ENCODE measurements around the gene NAV2.

The NAV2 gene

DNA sequence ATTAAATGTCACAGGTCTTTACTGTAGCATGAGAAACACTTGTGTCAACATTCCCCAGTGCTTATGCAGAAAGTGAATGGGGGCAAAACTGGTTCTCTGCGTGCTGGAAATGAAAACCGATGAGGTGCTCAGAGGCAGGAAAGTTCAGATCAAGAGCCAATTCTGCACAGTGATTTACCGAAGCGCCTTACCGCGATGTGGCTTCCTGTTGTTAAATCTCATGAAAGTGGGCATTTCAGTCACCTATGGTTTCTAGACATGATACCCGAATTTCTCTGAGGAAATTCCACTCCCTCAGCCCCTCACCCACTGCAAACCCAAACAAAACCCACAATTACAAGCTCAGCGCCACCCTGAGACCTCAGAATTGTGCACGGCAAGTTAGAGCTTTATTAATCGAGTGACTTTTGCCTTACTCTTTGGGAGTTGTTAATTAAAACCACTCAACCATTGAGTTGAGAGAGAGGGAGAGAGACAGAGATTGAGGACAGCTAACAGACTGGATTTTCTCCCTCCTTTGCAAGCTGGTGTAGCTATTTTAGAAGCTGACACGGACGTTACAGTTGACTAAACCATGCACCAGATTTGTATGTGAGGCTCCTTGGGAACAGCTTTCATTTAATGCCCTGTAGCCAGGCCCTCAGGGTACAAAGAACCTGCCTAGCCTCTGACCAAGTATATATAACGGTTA is 251.2 kb downstream of the NAV2 start:
- DNase-seq (ENCODE audit: extremely low read depth in 1 of 2, low read depth in 1 of 2) = peak; percentile 14

DNA sequence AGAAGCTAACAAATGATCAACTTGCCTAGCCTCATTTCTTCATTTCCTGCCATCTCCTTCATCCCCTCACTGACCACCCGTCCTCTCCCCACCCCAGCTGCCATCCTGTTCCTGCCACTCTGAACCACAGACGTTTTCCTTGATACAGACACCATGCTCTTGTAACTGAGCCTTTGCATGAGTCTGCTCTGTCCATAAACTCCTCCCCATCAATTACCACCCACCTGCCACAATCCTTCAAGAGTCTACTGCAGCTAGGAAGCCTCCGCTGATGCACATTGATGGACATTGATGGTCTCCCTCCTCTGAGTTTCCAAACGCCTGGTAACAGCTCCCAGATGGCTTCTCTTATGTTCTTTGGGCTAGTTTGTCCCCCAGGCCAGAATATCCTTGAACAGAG is 253.8 kb downstream of the NAV2 start:
- DNase-seq (ENCODE audit: extremely low read depth in 1 of 2, low read depth in 1 of 2) = no peak

DNA sequence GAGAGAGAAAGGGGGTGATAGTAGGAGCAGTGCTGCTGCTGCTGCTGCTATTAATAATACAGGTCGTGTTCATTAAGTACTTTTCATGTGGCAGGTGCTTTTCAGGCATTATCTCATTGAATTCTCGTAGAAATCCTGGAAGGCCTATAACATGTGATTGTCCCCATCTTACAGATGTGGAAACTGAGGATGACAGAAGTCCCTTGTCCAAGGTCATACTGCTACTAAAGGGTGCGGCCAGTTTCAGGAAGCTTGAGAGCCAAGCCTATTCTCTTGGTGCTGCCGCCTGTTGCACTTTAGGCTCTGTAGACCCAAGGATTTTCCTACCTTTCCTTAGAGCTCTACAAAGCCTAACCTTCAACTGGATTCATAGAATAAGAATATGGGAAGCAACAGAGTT is 254.3 kb downstream of the NAV2 start:
- DNase-seq (ENCODE audit: extremely low read depth in 1 of 2, low read depth in 1 of 2) = no peak

- no peak for DNase-seq (ENCODE audit: extremely low read depth in 1 of 2, low read depth in 1 of 2)
Measured at GRCh38 chr11:19967787-19968186, 255.2 kb downstream of the NAV2 start.

DNA sequence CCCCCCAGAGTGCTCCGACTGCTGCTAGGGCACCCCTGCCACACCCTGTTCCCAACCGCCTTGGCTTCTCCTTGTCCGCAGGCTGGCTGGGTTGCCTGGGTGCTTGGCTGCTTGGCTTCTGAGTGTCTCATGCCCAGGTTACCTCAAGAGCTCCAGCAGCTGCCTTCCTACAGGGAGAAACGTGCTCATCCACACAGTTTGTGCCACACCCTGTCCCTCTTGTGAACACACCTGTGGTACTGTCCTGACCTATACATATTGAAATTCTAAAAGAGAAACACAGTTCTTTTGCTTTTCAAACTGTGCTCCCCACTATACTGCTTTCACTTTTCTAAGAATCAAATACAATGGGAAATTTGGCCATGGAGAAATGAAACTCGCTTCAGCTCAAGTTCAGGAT is 256.2 kb downstream of the NAV2 start:
- DNase-seq (ENCODE audit: extremely low read depth in 1 of 2, low read depth in 1 of 2) = no peak

DNA sequence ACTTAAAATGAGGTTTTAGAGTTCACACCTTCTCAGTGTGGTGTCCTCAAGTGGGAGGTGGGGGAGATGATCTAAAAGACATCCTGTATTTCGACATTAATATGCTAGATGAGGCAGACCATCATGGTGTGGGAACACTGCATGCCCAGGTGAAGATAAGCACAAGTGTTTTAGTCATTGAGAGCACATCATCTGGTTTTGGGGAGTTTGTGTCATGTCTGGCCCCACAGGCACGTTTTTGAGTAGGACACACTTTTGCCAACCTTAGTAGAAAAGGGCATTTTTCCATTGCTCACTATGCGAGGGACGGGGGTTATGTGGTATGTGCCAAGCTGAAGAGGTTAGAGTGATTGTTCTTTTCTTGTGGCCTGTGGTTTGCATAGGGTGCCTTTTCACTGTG is 258.3 kb downstream of the NAV2 start:
- DNase-seq (ENCODE audit: extremely low read depth in 1 of 2, low read depth in 1 of 2) = peak; percentile 21 to 34

- DNase-seq (ENCODE audit: extremely low read depth in 1 of 2, low read depth in 1 of 2) = no peak
Measured at GRCh38 chr11:19972091-19972490, 259.5 kb downstream of the NAV2 start.

DNA sequence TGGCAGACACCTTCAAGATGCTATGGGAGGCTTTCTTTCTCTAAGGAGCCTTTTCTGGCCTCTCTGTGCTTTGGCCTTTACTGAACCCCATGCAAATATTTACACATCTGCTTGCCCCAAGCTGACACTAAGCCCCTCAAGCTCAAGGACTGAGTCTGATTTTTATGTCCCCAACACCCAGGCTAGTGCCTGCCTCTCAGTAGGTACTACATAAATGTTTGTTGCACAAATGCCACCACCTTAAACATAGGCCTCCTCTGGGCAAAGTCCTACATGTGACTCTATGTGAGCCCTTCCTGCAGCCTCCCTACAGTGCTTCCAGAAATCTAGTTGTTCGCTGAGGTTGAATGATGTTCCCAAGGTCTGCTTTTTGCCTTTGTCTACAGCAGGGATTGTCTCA is 260.0 kb downstream of the NAV2 start:
- DNase-seq (ENCODE audit: extremely low read depth in 1 of 2, low read depth in 1 of 2) = no peak

DNA sequence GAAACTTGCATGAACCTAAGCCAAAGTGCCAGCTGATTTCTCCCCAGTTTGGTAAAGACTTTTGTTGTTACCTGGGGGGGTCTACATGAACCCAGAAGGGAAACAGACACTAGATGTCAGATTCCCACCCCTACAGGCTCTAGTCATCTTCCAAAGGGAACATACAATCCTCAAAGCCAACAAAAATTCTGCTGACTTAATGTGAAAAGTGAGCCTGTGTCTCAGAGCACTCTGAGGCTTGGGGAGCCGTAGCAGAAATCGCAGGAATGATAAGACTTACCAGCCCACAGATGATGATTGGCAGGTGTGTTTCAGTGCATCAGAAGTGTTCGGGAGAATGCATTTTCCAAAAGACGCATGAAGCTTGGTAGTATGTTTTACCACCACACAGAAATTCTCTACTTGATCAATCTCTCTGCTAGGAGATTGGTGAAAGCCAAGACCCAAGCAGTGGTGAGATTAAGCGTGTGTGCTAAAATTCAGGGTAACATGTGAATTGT is 260.5 kb downstream of the NAV2 start:
- DNase-seq (ENCODE audit: extremely low read depth in 1 of 2, low read depth in 1 of 2) = no peak

DNA sequence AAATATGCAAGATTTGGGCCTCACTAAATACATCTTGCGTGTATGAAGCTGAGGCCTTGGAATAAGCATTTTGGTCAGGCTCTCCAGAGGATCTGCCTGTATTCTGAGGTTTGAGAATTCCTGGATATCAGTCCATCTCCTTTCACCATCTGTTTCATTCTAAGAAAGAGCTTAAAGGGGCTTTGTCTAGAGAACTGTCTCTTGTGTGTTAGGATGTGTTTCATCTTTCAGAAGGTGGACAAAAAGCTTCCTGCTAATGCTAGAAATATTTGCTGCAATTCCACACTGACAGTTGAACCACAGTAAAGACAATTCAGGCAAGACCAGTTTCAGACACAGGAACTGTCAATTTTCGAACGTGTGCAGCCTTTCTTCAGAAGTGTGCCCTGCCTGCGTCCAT is 262.2 kb downstream of the NAV2 start:
- no peak for DNase-seq (ENCODE audit: extremely low read depth in 1 of 2, low read depth in 1 of 2)

DNA sequence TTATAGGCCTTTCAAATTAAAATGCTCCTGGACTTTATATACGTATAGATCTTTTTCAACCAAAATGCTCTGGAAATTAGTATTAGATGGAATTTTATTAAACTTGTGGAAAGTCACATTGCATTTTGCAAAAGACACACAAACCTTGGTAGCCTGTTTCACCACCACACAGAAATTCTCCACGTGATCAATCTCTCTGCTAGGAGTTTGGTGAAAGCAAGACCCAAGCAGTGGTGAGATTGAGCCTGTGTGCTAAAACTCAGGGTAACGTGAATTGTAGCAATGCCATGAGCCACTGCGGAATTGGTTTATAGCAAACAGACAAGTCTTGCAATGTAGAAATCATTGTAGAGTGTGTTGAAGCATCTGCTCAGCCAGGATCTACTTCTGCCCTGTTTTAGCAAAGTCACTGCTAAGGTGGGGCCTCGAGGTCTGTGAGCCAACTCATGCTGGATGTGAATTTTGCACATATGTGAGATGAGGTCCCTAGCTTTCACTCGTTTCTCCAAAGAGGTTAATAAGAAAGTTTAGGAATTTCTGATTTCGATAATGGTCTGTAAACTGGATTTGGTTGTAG is 262.9 kb downstream of the NAV2 start:
- DNase-seq (ENCODE audit: extremely low read depth in 1 of 2, low read depth in 1 of 2) = no peak

GRCh38 chr11:19976281-19976941 is 263.8 kb downstream of the NAV2 start:
- no peak for DNase-seq (ENCODE audit: extremely low read depth in 1 of 2, low read depth in 1 of 2)

GRCh38 chr11:19977941-19978340 is 265.3 kb downstream of the NAV2 start:
- no peak for DNase-seq (ENCODE audit: extremely low read depth in 1 of 2, low read depth in 1 of 2)

- peak in 1 of 2 donors; percentile 5 for DNase-seq (ENCODE audit: extremely low read depth in 1 of 2, low read depth in 1 of 2)
Measured at GRCh38 chr11:19978668-19979518, 266.3 kb downstream of the NAV2 start.

DNA sequence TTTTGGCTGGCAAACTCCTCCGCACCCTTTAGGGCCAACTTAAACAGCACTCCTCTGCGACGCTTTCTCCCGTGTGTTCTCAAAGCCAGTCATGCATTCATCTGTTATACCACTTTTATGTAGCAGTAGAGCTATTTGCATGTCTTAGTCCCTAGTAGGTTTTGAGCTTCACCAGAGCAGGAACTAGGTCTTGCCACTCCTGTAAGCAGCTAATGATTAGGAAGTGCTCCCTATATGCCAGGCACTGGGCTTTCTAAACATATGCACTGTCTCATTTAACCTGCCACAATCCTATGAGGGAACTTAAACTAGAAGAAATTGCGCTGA is 266.8 kb downstream of the NAV2 start:
- DNase-seq (ENCODE audit: extremely low read depth in 1 of 2, low read depth in 1 of 2) = no peak

GRCh38 chr11:19980388-19980787 is 267.8 kb downstream of the NAV2 start:
- no peak for DNase-seq (ENCODE audit: extremely low read depth in 1 of 2, low read depth in 1 of 2)

- no peak for DNase-seq (ENCODE audit: extremely low read depth in 1 of 2, low read depth in 1 of 2)
Measured at GRCh38 chr11:19980957-19981669, 268.5 kb downstream of the NAV2 start.

DNA sequence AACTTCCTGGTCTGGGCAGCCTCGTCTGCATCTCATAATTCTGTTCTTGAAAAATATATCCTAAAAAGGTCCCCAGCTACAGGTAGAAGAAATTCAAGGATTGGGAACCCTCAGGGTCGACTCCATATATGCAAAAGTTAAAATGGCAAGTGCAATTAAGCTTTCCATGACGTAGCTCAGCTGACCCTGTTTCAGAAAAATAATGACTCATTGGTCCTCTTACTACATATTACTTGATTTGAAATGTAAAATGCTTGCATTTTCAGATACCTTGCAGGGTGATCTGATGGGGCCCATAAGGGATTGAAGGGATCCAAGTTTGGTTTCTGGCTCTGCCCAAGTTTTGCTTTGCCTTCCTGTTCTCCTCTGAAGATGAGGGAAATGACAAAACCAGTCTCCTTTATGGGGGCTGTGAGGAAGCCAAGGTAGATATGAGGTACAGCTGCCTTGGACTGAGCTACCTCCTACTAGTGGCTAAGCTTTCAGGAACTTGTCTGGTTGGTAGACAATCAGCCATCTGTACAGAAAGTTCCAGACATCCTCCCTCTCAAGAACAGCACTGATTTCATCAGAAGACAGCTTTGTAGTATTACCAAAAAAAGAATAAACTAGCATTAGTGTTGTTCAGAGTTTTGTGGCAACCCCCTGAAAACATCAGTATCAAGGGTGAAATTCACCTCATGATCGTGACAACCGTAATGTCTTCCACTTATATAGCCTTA is 270.3 kb downstream of the NAV2 start:
- DNase-seq (ENCODE audit: extremely low read depth in 1 of 2, low read depth in 1 of 2) = no peak

GRCh38 chr11:19984048-19984742 is 271.6 kb downstream of the NAV2 start:
- no peak for DNase-seq (ENCODE audit: extremely low read depth in 1 of 2, low read depth in 1 of 2)

- no peak for DNase-seq (ENCODE audit: extremely low read depth in 1 of 2, low read depth in 1 of 2)
Measured at GRCh38 chr11:19985111-19985510, 272.5 kb downstream of the NAV2 start.

Data from stimulated activated CD8-positive, alpha-beta memory T cell treated with anti-CD3 and anti-CD28 coated beads, Interleukin-7, amount 100 ng/mL, for 48 hours (primary cell).